ENCODE measurements around the gene HDGFL2.
A peak's percentile ranks its signal among the peaks of the same experiment; 100 is the strongest.

The HDGFL2 gene

DNA sequence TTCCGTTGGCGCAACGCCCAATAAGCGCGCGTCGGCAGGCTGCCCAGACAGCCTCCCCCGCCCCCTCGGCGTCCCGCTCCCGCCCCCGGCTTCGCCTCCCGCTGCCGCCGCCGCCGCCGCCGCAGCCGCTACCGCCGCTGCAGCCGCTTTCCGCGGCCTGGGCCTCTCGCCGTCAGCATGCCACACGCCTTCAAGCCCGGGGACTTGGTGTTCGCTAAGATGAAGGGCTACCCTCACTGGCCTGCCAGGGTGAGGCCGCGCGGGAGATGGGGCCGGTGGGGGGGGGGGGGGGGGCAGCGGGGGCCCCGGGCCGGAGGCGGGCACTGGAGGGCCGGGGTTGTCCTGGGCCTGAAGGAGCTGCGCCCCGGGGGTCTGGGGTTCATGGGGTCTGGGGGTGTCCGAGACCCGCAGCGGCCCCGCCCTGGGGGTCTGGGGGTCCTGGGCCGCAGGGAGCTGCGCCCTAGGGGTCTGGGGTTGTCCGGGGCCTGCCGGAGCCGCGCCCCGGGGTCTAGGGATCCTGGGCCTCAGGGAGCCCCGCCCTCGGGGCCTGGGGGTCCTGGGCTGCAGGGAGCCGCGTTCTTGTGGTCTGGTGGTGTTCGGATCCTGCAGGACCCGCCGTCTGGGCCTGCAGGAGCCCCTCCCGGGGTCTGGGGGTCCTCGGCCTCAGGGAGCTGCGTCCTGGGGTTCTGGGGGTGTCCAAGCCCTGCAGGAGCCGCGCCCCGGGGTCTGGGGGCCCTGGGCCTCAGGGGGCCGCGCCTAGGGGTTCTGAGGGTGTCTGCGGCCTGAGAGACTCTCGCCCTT is at the start of gene HDGFL2:
Gene HDGFL2 (plus strand): TSS at position 124 of the 801 bp plus-strand sequence. CDS start 54 bp downstream, at position 178.
- CTCF ChIA-PET, result no interaction called here
- no peak for TF ChIP-seq CTCF (conservative IDR thresholded peaks at IDR 0.05; ENCODE audit: low read depth)

GRCh38 chr19:4423416-4424126 is 48.5 kb upstream of the HDGFL2 start:
- CTCF ChIA-PET, result interaction anchor here (0.6 kb wide), 2 partner anchors 16 to 284 kb away, joined by 4 to 5 read pairs; no protein-coding TSS in a partner anchor
- no peak for TF ChIP-seq CTCF (conservative IDR thresholded peaks at IDR 0.05; ENCODE audit: low read depth)
- POLR2A ChIA-PET (ENCODE audit: low non-redundant PET), result no interaction called here
- H3K27ac ChIP-seq, result peak overlapping the region; percentile 30; the same call in 1 of the 2 replicates
- no peak for DNase-seq (ENCODE audit: low spot score)

More for the DNA sequence above, at the start of gene HDGFL2:
- POLR2A ChIA-PET (ENCODE audit: low non-redundant PET), result interaction anchor here (0.6 to 1.0 kb wide), 2 partner anchors 16 to 24 kb away, joined by 3 to 6 read pairs; no protein-coding TSS in a partner anchor
- peak within 1 kb of the TSS; percentile 97 for H3K27ac ChIP-seq
- no peak for DNase-seq (ENCODE audit: low spot score)

GRCh38 chr19:4425537-4425936 is 46.6 kb upstream of the HDGFL2 start:
- ChIA-PET POLR2A (ENCODE audit: low non-redundant PET) (no interaction called here), CTCF (no interaction called here)
- H3K27ac ChIP-seq, result no peak overlapping the region
- no peak for TF ChIP-seq CTCF (conservative IDR thresholded peaks at IDR 0.05; ENCODE audit: low read depth)
- DNase-seq (ENCODE audit: low spot score), result no peak

GRCh38 chr19:4428326-4428975 is 43.6 kb upstream of the HDGFL2 start:
- no peak for TF ChIP-seq CTCF (conservative IDR thresholded peaks at IDR 0.05; ENCODE audit: low read depth)
- POLR2A ChIA-PET (ENCODE audit: low non-redundant PET), result interaction anchor here (0.5 kb wide), 1 partner anchor 166 kb away, joined by 10 read pairs; no protein-coding TSS in a partner anchor
- H3K27ac ChIP-seq, result peak overlapping the region; percentile 20; the same call in 1 of the 2 replicates
- no peak for DNase-seq (ENCODE audit: low spot score)
- CTCF ChIA-PET, result interaction anchor here (0.7 to 1.0 kb wide), 2 partner anchors 16 to 574 kb away, joined by 3 read pairs; no protein-coding TSS in a partner anchor

GRCh38 chr19:4429256-4429655 is 42.8 kb upstream of the HDGFL2 start:
- no peak for TF ChIP-seq CTCF (conservative IDR thresholded peaks at IDR 0.05; ENCODE audit: low read depth)
- H3K27ac ChIP-seq, result peak overlapping the region; percentile 20
- no peak for DNase-seq (ENCODE audit: low spot score)
- ChIA-PET CTCF (no interaction called here), POLR2A (ENCODE audit: low non-redundant PET) (interaction anchor here (0.5 kb wide), 1 partner anchor 167 kb away, joined by 10 read pairs; no protein-coding TSS in a partner anchor)

DNA sequence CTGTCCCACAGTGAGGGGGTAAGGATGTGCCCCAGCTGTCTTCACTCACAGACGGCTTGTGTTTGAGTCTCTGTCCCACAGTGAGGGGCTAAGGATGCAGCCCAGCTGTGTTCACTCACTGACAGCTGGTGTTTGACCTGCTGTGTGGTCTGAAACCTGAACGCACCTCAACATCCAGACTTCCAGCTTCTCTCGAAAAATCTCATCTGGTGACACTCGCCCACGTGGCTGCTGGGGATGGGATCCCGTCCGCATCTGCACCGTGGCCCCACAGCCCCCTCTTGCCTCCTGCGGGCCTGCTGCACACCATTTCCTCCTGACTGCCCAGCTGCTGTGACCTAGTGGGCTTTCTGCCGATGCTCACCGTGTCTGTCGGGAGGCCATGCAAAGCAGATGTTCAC is 42.3 kb upstream of the HDGFL2 start:
- peak overlapping the region; percentile 20 for H3K27ac ChIP-seq
- ChIA-PET CTCF (no interaction called here), POLR2A (ENCODE audit: low non-redundant PET) (no interaction called here)
- TF ChIP-seq CTCF (conservative IDR thresholded peaks at IDR 0.05; ENCODE audit: low read depth), result no peak
- DNase-seq (ENCODE audit: low spot score), result no peak
